ENCODE data around the gene KCNG4.

DNA sequence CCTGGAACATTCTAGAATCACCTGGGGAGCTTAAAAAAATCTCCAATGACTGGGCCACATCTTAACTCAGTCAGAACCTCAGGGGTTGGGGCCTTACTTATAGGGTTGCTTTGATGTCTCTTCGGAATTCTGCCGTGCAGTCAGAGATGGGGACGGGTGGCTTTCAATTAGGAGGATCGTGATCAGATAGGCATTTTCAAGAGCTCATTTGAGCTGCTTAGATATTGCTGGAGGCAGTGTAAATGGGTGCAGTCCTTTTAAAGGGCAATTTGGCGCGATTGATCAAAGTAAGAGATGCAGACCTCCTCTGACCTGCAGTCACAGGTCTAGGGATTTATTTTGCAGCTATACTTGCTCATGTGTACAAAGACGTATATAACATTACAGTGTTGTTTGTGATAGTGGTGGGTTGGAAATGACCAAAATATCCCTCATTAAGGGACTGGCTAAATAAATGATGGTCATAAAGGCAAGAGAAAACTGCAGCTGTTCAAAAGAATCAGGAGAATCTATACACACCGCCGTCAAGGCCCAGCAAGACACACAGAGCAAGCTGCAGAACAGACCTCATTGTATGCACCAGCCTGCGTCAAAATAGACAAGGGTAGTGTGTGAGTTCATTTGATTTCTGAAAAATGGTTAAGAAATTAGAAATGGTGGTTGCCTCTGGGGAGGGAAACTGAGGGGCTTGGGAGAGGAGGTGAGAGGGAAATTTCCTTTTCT, 6.3 kb upstream of the KCNG4 start:
- TF ChIP-seq POLR2AphosphoS5 (IDR thresholded peaks at IDR 0.05) (no peak), TAF1 (IDR thresholded peaks at IDR 0.05; ENCODE audit: low read depth) (no peak)
- TF ChIP-seq, protein P1, sequence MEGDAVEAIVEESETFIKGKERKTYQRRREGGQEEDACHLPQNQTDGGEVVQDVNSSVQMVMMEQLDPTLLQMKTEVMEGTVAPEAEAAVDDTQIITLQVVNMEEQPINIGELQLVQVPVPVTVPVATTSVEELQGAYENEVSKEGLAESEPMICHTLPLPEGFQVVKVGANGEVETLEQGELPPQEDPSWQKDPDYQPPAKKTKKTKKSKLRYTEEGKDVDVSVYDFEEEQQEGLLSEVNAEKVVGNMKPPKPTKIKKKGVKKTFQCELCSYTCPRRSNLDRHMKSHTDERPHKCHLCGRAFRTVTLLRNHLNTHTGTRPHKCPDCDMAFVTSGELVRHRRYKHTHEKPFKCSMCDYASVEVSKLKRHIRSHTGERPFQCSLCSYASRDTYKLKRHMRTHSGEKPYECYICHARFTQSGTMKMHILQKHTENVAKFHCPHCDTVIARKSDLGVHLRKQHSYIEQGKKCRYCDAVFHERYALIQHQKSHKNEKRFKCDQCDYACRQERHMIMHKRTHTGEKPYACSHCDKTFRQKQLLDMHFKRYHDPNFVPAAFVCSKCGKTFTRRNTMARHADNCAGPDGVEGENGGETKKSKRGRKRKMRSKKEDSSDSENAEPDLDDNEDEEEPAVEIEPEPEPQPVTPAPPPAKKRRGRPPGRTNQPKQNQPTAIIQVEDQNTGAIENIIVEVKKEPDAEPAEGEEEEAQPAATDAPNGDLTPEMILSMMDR (IDR thresholded peaks at IDR 0.05; ENCODE audit: poor library complexity, severe bottlenecking): no peak

All from neural cell (in vitro differentiated cells).